GM13977 (cell line): Measurements from ENCODE around the gene DNLZ.

Source experiments
- DNase-seq: peaks from one replicate; pipeline ENCODE4 v3.0.0; 2012; ENCODE audit warnings: low spot score
- CTCF ChIP-seq: IDR thresholded peaks from 2 replicates; pipeline ENCODE4 v1.5.1; 2012; ENCODE audit warnings: mild to moderate bottlenecking, control low read depth; ENCODE audit not compliant: insufficient read depth; ENCODE audit errors: extremely low read depth, missing control alignments
- in situ Hi-C: fragments of 300-500 bp; cut with MboI; formaldehyde crosslinking; loops from one replicate; pipeline ENCODE4 v1.12.0; 2022; ENCODE audit warnings: low sequenced_read_pairs, low pct_unique_long_range_greater_than_20kb, mixed read lengths, inconsistent platforms; ENCODE audit not compliant: unreplicated experiment

The DNLZ gene

GRCh38 chr9:136347472-136348256 is 15.9 kb downstream of the DNLZ start:
- no peak for DNase-seq
- TF ChIP-seq CTCF: no peak
- in situ Hi-C loops: no loop called here

- in situ Hi-C loops: no loop called here
- DNase-seq: no peak
- no peak for TF ChIP-seq CTCF
Observed at GRCh38 chr9:136346927-136347465, 16.5 kb downstream of the DNLZ start.

DNA sequence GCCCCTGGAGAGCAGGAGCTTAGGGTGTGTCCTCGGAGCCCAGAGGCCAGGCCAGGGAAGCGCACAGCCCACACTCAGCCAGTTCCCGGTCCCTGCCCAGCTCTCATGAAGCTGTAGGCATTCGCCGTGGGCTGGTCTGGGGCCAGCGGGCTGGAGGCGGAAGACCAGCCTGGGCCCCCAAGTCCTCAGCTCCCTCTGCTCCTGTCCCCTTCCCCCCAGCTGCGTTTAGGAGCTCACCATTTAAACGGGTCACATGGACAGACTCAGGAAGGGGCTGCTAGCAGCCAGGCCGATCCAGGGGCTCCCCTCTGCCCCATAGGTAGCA is 17.4 kb downstream of the DNLZ start:
- no peak for DNase-seq
- TF ChIP-seq CTCF: no peak
- in situ Hi-C loops: no loop called here

- no peak for DNase-seq
- in situ Hi-C loops: no loop called here
- no peak for TF ChIP-seq CTCF
Observed at GRCh38 chr9:136345281-136346156, 18.0 kb downstream of the DNLZ start.

DNA sequence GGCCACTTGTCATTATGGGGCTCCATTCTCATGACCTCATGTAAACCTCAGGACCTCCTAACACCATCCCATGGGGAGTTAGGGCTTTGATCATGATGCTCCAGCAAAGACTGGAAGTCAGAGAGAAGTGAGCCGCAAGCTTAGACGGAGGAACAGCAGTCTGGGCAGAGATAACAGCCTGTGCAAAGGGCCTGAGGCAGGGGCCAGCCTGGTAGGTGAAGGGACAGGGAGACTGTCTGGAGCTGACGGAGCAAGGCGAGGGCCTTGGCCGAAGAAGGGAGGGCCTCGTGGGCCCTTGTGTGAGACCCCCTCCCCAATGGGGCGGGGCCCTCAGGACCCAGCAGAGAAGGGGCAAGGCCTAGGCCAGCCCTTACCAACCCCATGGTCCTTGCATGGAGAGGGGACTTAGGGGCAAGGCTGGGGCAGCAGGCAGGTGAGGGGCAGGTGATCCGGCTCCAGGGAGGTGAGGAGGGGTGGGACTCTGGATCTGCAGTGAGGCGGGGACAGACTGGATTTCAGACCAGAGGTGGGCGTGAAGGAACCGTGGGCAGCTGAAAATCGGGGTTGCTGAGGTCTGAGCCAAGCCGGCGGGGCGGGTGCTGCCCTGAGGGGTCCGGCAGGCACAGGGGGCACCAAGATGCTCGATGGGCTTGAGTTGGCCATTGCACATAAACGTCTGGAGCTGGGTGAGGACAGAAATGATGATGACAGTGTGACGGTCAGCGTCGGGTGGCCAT is 18.8 kb downstream of the DNLZ start:
- DNase-seq: no peak
- in situ Hi-C loops: no loop called here
- TF ChIP-seq CTCF: no peak

DNA sequence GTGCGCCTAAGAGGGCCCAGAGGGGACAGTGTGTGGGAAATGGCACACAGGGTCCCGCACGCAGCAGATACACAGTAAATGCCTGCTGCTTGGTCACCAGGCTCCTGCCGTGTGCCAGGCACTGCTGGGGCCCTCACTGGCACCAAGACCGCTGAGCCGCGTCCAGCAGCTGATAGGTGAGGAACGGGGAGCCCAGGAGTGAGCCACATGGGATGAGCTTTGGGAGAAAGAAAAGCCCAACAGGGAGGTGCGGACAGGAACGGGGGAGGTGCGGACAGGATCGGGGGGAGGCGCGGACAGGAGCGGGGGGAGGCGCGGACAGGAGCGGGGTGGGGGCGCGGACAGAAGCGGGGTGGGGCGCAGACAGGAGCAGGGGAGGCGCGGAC is 19.7 kb downstream of the DNLZ start:
- in situ Hi-C loops: no loop called here
- no peak for TF ChIP-seq CTCF
- no peak for DNase-seq
